Measurements from ENCODE around the gene TMEM175.

TMEM175 gene

GRCh38 chr4:959338-960139 is 27.3 kb downstream of the TMEM175 start:
- no peak for DNase-seq (ENCODE audit: low read depth)

GRCh38 chr4:960140-960635 is 27.9 kb downstream of the TMEM175 start:
- DNase-seq (ENCODE audit: low read depth), result no peak

- no peak for DNase-seq (ENCODE audit: low read depth)
These were observed 28.5 kb downstream of the TMEM175 start for GRCh38 chr4:960636-961350.

- no peak for DNase-seq (ENCODE audit: low read depth)
These were observed 29.3 kb downstream of the TMEM175 start for GRCh38 chr4:961351-962230.

- DNase-seq (ENCODE audit: low read depth), result no peak
These were observed 30.3 kb downstream of the TMEM175 start for GRCh38 chr4:962231-963208.

GRCh38 chr4:963276-964225 is 31.3 kb downstream of the TMEM175 start:
- DNase-seq (ENCODE audit: low read depth), result no peak

- DNase-seq (ENCODE audit: low read depth), result no peak
These were observed 32.2 kb downstream of the TMEM175 start for GRCh38 chr4:964346-965025.

GRCh38 chr4:965048-965765 is 32.9 kb downstream of the TMEM175 start:
- no peak for DNase-seq (ENCODE audit: low read depth)

GRCh38 chr4:965766-966134 is 33.5 kb downstream of the TMEM175 start:
- DNase-seq (ENCODE audit: low read depth), result no peak

GRCh38 chr4:966266-967112 is 34.2 kb downstream of the TMEM175 start:
- no peak for DNase-seq (ENCODE audit: low read depth)

GRCh38 chr4:967113-968104 is 35.1 kb downstream of the TMEM175 start:
- DNase-seq (ENCODE audit: low read depth), result no peak

- DNase-seq (ENCODE audit: low read depth), result no peak
These were observed 36.0 kb downstream of the TMEM175 start for GRCh38 chr4:968221-968620.

GRCh38 chr4:968621-969394 is 36.5 kb downstream of the TMEM175 start:
- no peak for DNase-seq (ENCODE audit: low read depth)

GRCh38 chr4:970046-970745 is 37.9 kb downstream of the TMEM175 start:
- no peak for DNase-seq (ENCODE audit: low read depth)
